Activated naive CD4-positive, alpha-beta T cell (primary cell): ENCODE measurements around the gene MAP3K1.

Source experiments
- DNase-seq, 4 experiments: peaks; one replicate each; lab custom pipeline; 2025; lab: John Stamatoyannopoulos, UW

The MAP3K1 gene

GRCh38 chr5:56909294-56910209, 94.2 kb downstream of the MAP3K1 start, which contains the start of gene SETD9:
Gene SETD9 (plus strand): TSS chr5:56909596. CDS start chr5:56909646, 50 bp downstream.
- DNase-seq, result peak; percentile 63 to 81 (median 64)

- peak in 1 of 4 experiments; percentile 9 for DNase-seq
Measured at GRCh38 chr5:56910210-56910965, 95.0 kb downstream of the MAP3K1 start.

GRCh38 chr5:56913766-56914165, 98.4 kb downstream of the MAP3K1 start:
- DNase-seq, result no peak

DNA sequence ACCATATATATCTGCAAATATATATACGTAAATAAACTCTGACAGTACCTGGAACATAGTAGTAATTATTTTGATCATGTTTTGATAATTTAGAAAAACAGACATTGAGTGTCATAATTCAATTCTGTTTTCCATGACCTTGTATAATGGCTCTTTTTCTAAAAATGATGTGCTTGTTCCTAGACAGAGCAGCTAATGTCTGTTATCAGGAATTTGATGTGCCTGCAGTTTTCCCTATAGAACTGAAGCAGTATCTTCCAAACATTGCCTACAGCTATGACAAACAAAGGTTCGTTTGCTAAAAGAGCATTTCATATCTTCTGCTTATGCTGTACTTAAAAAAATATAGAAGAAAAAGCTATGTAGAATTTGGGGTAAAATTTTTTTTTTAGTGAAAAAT, 99.3 kb downstream of the MAP3K1 start:
- DNase-seq, result no peak

- no peak for DNase-seq
Measured at GRCh38 chr5:56917534-56917933, 102.2 kb downstream of the MAP3K1 start.

DNA sequence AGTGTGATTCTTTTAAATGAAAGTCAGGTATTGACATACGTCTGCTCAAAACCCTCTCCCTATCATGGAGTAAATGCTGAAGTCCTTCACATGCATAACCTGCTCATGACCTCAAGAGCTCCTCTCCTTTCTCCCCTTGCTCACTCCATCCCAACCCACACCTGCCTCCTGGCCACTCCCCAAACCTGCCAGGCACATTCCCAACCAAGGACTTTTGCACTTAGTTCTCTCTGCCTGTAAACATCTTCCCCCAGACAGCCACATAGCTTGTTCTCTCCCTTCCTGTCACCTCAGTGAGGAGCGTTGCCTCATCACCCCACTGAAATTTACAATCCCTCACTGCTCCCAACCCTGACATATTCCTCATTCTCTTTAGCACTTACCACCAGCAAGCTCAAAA, 102.7 kb downstream of the MAP3K1 start:
- no peak for DNase-seq

- no peak for DNase-seq
Measured at GRCh38 chr5:56919942-56920662, 104.8 kb downstream of the MAP3K1 start.

DNA sequence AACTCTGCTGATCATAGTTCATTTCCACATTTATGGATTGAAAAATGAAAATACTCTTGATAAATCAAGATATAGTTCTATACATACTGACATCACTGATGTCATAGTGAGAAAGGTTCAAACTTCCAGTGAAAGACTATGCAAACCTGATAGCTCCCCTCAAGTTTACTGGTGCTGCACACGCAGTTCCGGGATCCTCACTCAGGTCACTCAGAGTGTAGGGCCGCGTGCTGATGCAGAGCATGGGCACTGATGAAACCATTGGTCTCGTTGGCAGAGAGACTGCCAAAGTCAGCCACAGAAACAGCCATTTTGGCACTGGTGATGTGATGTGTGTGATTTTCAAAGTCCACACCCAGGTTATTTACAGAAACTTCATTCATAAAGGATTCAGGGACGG, 107.6 kb downstream of the MAP3K1 start:
- no peak for DNase-seq

DNA sequence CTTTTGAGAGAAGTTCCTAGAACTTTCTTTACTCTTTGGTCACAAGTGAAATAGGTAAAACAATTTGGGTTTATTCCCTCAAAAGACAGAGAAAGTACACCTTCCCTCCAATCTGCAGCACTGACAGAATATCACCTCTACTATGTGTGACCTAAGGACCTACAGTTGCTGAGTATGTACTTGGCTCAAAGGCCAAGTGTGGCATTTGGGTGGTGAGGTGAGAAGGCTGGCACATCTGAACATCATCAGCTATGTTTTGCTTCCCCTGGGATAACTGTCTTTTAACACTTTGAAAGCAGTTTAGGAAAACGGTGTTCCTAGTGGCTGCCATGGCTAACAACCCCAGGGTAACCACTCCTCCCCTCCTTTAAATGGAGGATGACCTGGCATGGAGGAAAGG, 119.0 kb downstream of the MAP3K1 start:
- no peak for DNase-seq

DNA sequence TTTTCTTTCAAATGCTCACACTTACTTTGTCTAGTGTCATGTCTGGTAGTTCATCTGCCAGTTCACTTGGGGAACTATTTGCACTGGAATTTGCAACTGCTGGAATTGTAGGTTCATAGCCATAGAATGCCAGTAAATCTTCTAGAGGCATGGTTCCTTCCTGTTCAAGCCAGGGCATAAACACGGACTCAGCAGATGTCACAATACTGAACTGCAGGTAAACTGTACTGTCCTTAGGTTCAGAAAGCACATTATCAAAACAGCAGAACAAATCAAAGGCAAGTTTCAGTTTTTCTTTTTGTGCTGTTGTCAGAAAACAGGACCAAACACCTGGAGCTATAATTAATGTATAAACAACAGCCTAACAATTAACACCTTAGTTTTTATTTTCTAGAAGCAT, 123.5 kb downstream of the MAP3K1 start:
- no peak for DNase-seq

GRCh38 chr5:56941981-56942380, 126.6 kb downstream of the MAP3K1 start:
- no peak for DNase-seq
